Amniotic stem cell (primary cell): Measurements from ENCODE around the gene USP14.
"Not testable (repeated sequence)": the region's sequence is repeated elsewhere in the genome, so short reads cannot be mapped to it uniquely, and the experiment has no call there.

Source experiments
- DNase-seq: peaks from one replicate; lab custom pipeline; 2025; lab: John Stamatoyannopoulos, UW

The USP14 gene

DNA sequence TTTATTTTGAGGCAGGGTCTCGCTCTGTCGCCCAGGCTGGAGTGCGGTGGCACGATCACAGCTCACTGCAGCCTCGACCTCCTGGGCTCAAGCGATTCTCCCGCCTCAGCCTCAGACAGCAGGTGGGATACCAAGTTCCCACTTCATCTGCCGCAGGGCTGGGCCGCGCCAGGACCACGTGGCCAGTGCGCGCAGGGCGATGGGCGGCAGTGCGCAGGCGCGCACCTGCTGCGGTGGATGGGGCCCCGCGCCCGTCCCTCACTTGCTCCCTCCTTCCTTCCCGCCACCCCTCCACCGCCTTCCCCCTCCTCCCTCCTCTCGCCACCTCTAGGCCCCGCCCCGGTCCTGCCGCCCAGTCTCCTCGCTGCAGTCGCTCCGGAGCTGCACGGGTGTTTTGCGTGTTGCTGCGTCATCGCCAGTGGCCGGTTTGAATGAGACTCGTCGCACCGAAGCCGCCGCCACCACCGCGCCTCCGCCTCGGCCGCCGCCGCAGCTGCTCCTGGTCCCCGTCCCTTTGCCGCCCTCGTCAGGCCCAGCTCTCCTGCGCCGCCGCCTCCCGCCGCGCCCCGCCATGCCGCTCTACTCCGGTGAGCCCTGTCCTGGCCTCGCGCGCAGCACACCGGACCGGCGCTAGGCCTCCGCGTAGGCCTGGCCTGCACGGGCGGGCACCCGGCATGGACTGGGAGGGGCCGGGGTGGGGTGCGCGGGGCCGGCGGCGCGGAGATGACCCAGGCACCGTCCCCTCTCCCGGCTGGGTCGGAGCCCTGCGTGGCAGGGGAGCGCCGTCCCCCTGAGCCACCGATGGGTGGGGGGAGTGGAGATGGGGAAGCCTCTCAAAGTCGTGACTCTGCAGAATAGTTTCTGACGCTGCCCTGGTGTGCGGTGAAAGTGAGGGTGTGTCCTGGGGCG, at the start of gene USP14:
TSS of gene USP14 (plus strand) at position 430 of the 909 bp plus-strand sequence. CDS start at position 572, 142 bp downstream.
- DNase-seq: peak; percentile 94

DNA sequence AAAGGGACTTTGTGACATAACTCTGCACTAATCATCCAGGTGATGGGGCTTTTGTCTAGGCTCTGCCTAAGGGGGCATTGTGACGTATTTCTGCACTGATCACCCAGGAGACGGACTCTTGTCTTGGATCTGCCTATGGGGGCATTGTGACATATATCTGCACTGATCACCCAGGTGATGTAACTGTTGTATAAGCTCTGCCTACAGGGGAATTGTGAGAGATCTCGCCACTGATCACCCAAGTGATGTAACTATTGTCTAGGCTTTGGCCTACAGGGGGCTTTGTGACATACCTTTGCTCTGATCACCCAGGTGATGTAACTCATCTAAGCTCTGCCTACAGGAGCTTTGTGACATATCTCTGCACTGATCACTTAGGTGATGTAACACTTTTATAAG, 49.7 kb upstream of the USP14 start:
- DNase-seq: not testable (repeated sequence)

GRCh38 chr18:109130-109921, 49.0 kb upstream of the USP14 start:
- not testable (repeated sequence) for DNase-seq

GRCh38 chr18:109922-110261, 48.5 kb upstream of the USP14 start:
- DNase-seq: not testable (repeated sequence)

GRCh38 chr18:110351-111201, 47.8 kb upstream of the USP14 start:
- not testable (repeated sequence) for DNase-seq

DNA sequence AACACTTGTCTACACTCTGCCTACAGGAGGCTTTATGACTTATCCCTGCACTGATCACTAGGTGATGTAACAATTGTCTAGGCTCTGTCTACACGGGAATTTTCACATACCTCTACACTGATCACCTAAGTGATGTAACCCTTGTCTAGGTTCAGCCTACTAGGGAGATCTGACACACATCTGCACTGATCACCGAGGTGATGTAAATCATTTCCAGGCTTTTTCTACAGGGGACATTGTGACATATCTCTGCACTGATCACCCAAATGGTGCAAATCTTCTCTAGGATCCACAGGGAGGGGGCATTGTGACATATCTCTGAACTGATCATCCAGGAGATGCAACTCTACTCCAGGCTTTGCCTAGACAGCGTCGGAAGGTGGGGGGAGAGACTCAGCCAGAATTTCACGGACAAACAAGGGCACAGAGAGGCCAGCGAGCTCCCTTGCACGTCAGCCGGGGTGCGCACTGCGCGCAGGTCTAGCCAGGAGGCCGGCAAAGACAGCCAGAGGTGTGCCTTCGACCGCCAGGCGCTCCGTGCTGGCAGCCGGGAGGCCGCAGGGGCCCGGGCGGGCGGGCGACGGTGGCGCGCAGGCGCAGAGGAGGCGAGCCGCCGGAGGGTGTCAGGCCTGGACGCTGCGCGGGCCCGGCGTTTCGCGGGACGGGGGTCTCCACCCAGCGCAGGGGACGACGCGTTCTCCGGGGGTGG, 46.9 kb upstream of the USP14 start:
- DNase-seq: no peak

GRCh38 chr18:112015-112733, 46.2 kb upstream of the USP14 start:
- DNase-seq: not testable (repeated sequence)

- not testable (repeated sequence) for DNase-seq
Measured at GRCh38 chr18:120539-121260, 37.7 kb upstream of the USP14 start.

DNA sequence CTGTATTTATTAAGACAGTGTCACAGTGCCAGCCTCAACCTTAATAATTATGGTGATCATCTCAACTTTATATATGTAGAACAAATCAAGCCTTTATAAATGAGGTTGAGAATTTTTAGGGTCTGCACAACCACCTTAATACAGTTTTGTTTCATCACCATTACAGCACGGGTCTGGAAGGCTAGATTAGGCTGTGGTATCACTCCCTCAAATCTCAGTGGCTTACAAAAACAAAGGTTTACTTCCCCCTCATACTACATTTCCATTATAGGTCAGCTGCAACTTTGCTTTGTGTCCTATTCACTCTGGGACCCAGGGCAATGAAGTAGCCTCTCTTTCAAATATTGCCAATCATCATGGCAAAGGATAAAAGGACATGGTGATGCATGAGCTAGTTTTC, 23.3 kb upstream of the USP14 start:
- no peak for DNase-seq

- no peak for DNase-seq
Measured at GRCh38 chr18:136433-136832, 21.9 kb upstream of the USP14 start.

GRCh38 chr18:137327-137726, 21.0 kb upstream of the USP14 start:
- no peak for DNase-seq

- DNase-seq: no peak
Measured at GRCh38 chr18:140670-141266, 17.6 kb upstream of the USP14 start.

GRCh38 chr18:142624-143296, 15.6 kb upstream of the USP14 start:
- not testable (repeated sequence) for DNase-seq

- DNase-seq: no peak
Measured at GRCh38 chr18:148841-149240, 9.5 kb upstream of the USP14 start.

DNA sequence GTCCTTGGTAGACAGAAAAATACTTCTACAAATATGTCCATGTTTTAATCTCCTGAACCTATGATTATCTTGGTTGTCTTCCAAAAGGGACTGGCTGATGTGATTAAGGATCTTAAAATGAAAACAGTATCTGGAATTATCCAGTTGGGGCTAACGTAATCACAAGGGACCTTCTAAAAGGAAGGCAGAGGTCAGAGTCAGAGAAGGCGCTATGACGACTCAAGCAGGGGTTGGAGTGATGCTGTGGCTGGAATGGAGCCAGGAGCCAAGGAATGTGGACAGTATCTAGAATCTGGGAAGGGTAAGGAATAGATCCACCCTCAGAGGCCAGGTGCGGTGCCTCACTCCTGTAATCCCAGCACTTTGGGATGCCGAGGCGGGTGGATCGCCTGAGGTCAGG, 4.2 kb upstream of the USP14 start:
- no peak for DNase-seq

- DNase-seq: no peak
Measured at GRCh38 chr18:155688-156087, 2.7 kb upstream of the USP14 start.

- no peak for DNase-seq
Measured at GRCh38 chr18:156514-157230, 1.7 kb upstream of the USP14 start.

DNA sequence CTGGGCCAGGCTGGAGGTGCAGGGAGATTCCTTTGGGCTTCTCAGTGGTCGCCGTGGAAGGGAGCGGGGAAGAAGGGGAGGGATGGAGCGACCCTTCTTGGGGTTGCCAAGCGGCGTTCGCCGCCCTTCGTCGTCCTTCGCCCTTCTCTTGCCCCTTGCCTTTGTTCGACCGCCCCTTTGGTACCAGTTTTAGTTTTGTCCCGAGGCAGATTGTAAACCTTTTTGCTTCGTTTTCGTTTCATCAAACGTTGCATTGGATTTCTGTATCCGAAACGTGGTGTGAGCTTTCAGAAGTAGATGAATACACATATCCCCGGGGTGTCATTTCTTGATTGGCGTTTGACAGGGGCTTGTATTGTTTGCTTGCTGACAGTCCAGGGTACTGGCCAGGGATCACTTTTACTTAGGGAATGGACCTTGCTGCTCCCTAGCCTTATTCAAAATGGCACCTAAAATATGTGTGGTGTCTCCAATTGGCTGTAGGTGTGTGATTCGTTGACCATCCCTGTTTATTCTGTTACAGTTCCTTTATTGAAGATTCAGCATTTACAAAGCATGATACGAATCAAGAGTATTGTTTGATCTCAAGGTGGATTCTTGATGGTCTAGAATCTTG, 788 bp downstream of the USP14 start:
- DNase-seq: no peak
